Neuron (in vitro differentiated cells): Measurements from ENCODE around the gene MYO1D.
"Not testable (repeated sequence)": the region's sequence is repeated elsewhere in the genome, so short reads cannot be mapped to it uniquely, and the experiment has no call there.

Experiments
- H2AFZ ChIP-seq: one replicate; pipeline ENCODE4 v1.6.1; 2013; ENCODE audit warnings: low read depth, mild to moderate bottlenecking, inconsistent platforms, low read length, moderate library complexity
- H3K27me3 ChIP-seq: one replicate; pipeline ENCODE4 v1.6.1; 2013; ENCODE audit warnings: low read length; ENCODE audit not compliant: insufficient read depth
- H3K36me3 ChIP-seq: one replicate; pipeline ENCODE4 v1.6.1; 2013; ENCODE audit warnings: low read length; ENCODE audit not compliant: insufficient read depth
- H3K4me1 ChIP-seq: one replicate; pipeline ENCODE4 v1.6.1; 2013; ENCODE audit warnings: low read length; ENCODE audit not compliant: insufficient read depth
- H3K4me3 ChIP-seq: 2 replicates; pipeline ENCODE4 v1.5.1; 2013; ENCODE audit warnings: mild to moderate bottlenecking, low read length, moderate library complexity
- H3K9me3 ChIP-seq: one replicate; pipeline ENCODE4 v1.6.1; 2013; ENCODE audit warnings: low read length

The MYO1D gene

GRCh38 chr17:32673964-32674363 lies 203.0 kb downstream of the MYO1D start:
- Histone ChIP-seq H3K9me3 (no peaks in the 10 kb centered on the region), H2AFZ (no peak overlapping the region), H3K27me3 (peaks cover 2% of the 10 kb centered on the region), H3K4me1 (no peaks in the 10 kb centered on the region), H3K4me3 (no peak overlapping the region), H3K36me3 (no peaks in the 10 kb centered on the region)

DNA sequence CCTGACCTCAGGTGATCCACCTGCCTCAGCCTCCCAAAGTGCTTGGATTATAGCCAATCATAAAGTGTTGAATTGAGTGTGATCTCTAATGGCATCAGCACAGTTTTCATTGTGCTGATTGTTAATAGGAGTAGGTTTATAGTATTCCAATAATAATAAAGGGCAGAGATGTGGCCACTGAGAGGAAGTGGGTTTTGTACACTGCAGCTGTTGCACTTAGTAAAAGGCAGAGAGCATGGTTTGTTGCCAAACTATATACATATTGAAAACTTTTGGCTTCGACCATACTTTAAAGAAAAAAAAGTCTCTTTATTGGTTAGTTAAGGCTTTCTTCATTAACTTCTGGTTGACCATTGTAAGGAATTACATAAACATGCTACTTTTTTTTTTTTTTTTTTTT lies 204.2 kb downstream of the MYO1D start:
- no peak overlapping the region for H2AFZ ChIP-seq
- peaks cover 2% of the 10 kb centered on the region for H3K27me3 ChIP-seq
- H3K36me3 ChIP-seq, result no peaks in the 10 kb centered on the region
- H3K4me3 ChIP-seq, result no peak overlapping the region
- no peaks in the 10 kb centered on the region for H3K4me1 ChIP-seq
- no peaks in the 10 kb centered on the region for H3K9me3 ChIP-seq

DNA sequence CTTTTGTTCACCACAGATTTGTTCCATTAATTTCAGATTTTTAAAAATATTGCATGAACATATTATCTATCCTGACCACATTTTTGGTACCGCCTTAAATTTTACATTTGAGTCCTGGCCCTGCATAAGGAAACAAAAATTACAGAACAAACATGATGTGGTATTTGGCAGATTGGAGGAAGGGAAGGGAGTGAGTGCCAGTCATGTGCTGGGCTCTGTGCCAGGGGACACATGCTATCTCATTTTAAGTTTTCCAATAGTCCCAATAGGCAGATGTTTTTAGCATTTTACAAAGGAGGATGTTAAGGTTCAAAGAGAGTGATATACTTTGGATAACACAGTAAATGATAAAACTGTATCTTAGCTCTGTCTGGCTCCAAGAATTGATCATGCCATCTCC lies 205.0 kb downstream of the MYO1D start:
- no peaks in the 10 kb centered on the region for H3K4me1 ChIP-seq
- peaks cover 2% of the 10 kb centered on the region for H3K27me3 ChIP-seq
- no peaks in the 10 kb centered on the region for H3K36me3 ChIP-seq

DNA sequence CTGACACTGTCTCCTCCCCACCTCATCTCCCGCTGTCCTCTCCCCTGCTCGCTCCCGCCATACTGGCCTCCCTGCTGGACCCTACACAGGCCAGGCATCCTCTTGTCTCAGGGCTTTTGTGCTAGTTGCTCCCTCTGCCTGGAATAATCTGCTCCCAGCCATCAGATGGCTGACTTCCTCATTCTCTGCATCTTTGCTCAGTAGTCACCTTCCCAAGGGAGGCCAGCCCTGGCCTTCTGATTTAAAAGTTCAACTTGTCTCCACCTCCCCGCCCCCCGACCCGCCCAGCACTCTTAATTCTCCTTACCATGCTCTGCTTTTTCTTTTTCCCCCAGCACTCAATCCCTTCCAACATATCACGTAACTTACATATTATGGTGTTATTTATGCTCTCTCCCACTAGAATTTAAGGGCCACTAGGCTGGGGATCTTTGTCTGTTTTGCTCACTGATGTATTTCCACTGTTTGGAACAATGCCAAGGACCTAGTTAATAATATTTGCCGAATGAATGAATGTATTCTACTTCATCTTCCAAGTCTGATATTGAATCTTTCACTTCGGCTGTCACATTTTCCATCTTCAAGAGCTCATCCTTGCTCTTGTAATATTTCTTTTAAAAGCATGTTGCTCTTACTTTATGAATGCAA lies 211.9 kb downstream of the MYO1D start:
- Histone ChIP-seq H2AFZ (no peak overlapping the region), H3K9me3 (no peaks in the 10 kb centered on the region), H3K36me3 (no peaks in the 10 kb centered on the region), H3K4me1 (no peaks in the 10 kb centered on the region), H3K27me3 (no peaks in the 10 kb centered on the region), H3K4me3 (no peak overlapping the region)

More for the DNA sequence above, 205.0 kb downstream of the MYO1D start:
- H2AFZ ChIP-seq, result no peak overlapping the region
- no peaks in the 10 kb centered on the region for H3K9me3 ChIP-seq
- H3K4me3 ChIP-seq, result no peak overlapping the region

GRCh38 chr17:32660496-32660985 lies 216.4 kb downstream of the MYO1D start:
- H3K4me1 ChIP-seq, result no peaks in the 10 kb centered on the region
- H3K27me3 ChIP-seq, result no peaks in the 10 kb centered on the region
- no peak overlapping the region for H2AFZ ChIP-seq
- H3K4me3 ChIP-seq, result no peak overlapping the region
- H3K36me3 ChIP-seq, result no peaks in the 10 kb centered on the region
- no peaks in the 10 kb centered on the region for H3K9me3 ChIP-seq

- no peaks in the 10 kb centered on the region for H3K36me3 ChIP-seq
Measured at GRCh38 chr17:32659419-32659842, 217.5 kb downstream of the MYO1D start.

DNA sequence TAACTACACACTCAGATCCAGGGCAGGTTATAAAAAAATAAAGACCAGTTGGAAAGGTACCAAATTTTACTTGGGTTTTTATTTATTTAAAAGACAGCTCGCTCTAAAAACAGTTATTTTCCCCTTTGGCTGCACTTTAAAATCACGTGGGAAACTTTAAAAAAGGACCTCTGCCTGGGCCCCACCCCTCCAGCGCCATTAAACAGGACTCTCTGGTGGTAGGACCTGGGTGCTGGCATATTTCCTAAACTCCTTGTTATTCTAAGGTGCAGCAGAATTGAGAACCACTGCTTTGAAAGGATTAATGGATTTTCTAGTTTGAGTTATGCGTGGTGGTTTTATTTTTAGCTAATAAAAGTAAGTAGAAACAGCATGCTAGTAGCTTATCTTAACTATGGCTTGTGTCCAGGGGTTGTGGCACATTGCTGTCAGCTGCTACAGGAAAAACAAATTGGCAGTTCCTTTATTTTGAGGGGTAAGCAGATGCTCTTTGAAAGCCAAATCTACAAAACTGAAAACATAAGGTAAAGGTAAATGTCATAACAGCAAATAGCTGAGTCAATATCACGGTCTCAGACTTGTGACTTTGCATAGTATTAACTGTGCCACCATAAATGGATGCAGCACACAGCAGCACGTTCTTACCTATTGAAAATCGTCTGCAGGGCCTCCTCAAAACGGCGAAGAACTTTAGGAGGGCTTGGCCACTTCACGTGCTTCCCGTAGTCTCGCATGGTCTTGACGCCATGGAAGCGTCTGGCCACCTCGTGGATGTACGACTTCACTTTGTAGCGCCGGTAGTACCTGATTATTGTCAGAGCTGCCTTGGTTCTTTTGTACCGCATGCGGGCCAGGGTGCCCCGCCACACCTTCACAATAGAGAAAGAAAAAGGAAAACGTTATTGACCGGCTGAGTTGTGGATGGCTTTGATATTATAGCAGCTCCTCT lies 218.2 kb downstream of the MYO1D start:
- Histone ChIP-seq H3K9me3 (no peaks in the 10 kb centered on the region), H2AFZ (no peak overlapping the region), H3K4me3 (no peak overlapping the region), H3K36me3 (no peaks in the 10 kb centered on the region), H3K4me1 (no peaks in the 10 kb centered on the region), H3K27me3 (no peaks in the 10 kb centered on the region)

More at GRCh38 chr17:32659419-32659842, 217.5 kb downstream of the MYO1D start:
- Histone ChIP-seq H2AFZ (no peak overlapping the region), H3K27me3 (no peaks in the 10 kb centered on the region), H3K4me3 (no peak overlapping the region), H3K4me1 (no peaks in the 10 kb centered on the region), H3K9me3 (no peaks in the 10 kb centered on the region)

- H2AFZ ChIP-seq, result no peak overlapping the region
- no peak overlapping the region for H3K4me3 ChIP-seq
- H3K9me3 ChIP-seq, result no peaks in the 10 kb centered on the region
- H3K4me1 ChIP-seq, result no peaks in the 10 kb centered on the region
- no peaks in the 10 kb centered on the region for H3K36me3 ChIP-seq
- H3K27me3 ChIP-seq, result no peaks in the 10 kb centered on the region
Measured at GRCh38 chr17:32656886-32657285, 220.0 kb downstream of the MYO1D start.

GRCh38 chr17:32654324-32654723 lies 222.6 kb downstream of the MYO1D start:
- Histone ChIP-seq H3K4me3 (no peak overlapping the region), H2AFZ (no peak overlapping the region), H3K9me3 (no peaks in the 10 kb centered on the region), H3K4me1 (no peaks in the 10 kb centered on the region), H3K27me3 (no peaks in the 10 kb centered on the region), H3K36me3 (no peaks in the 10 kb centered on the region)

- H3K36me3 ChIP-seq, result no peaks in the 10 kb centered on the region
- H3K9me3 ChIP-seq, result no peaks in the 10 kb centered on the region
- no peak overlapping the region for H2AFZ ChIP-seq
- no peaks in the 10 kb centered on the region for H3K27me3 ChIP-seq
- H3K4me3 ChIP-seq, result no peak overlapping the region
- H3K4me1 ChIP-seq, result no peaks in the 10 kb centered on the region
Measured at GRCh38 chr17:32651084-32651483, 225.8 kb downstream of the MYO1D start.

- Histone ChIP-seq H3K27me3 (no peaks in the 10 kb centered on the region), H3K4me1 (no peaks in the 10 kb centered on the region), H3K4me3 (no peak overlapping the region), H2AFZ (no peak overlapping the region), H3K36me3 (no peaks in the 10 kb centered on the region), H3K9me3 (no peaks in the 10 kb centered on the region)
Measured at GRCh38 chr17:32648450-32648849, 228.5 kb downstream of the MYO1D start.

DNA sequence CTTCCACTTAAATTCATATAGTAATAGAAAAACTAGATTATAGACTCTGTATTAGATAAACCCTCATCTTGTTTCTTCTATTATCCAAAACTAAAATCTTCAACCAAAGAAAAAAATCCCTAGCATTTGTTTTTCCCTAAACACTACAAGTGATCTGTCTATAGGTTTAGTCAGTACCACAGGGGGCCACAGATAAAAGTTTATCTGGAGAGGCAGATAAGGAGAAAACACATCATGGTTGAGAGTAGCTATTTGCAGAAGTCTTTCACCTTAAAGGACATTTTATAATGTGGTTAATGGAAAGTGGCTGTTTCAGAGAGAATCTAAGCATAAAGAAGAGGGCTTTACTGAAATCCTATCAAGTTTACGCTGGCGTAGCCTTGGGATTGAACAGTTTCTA lies 230.0 kb downstream of the MYO1D start:
- Histone ChIP-seq H3K27me3 (no peaks in the 10 kb centered on the region), H3K9me3 (no peaks in the 10 kb centered on the region), H3K4me1 (no peaks in the 10 kb centered on the region), H3K36me3 (no peaks in the 10 kb centered on the region), H2AFZ (no peak overlapping the region), H3K4me3 (no peak overlapping the region)

DNA sequence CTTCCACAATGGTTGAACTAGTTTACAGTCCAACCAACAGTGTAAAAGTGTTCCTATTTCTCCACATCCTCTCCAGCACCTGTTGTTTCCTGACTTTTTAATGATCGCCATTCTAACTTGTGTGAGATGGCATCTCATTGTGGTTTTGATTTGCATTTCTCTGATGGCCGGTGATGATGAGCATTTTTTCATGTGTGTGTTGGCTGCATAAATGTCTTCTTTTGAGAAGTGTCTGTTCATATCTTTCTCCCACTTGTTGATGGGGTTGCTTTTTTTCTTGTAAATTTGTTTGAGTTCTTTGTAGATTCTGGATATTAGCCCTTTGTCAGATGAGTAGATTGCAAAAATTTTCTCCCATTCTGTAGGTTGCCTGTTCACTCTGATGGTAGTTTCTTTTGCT lies 235.4 kb downstream of the MYO1D start:
- not testable (repeated sequence) for H3K27me3 ChIP-seq, H3K36me3 ChIP-seq, H3K9me3 ChIP-seq, H3K4me1 ChIP-seq, H2AFZ ChIP-seq, H3K4me3 ChIP-seq
